22Rv1 (cell line): ENCODE results near the gene ALDH1L1.

ENCODE experiments used
- ZFX ChIP-seq: fragments of 450-650 bp; IDR thresholded peaks from 2 replicates; pipeline ENCODE4 v1.6.1; 2017; ENCODE audit warnings: antibody characterized with exemption, borderline replicate concordance
- TF ChIP-seq, protein P1 (sequence below): fragments of 450-650 bp; IDR thresholded peaks from 2 replicates; pipeline ENCODE4 v1.5.1; 2017; ENCODE audit warnings: mild to moderate bottlenecking

- TF ChIP-seq, protein P1, sequence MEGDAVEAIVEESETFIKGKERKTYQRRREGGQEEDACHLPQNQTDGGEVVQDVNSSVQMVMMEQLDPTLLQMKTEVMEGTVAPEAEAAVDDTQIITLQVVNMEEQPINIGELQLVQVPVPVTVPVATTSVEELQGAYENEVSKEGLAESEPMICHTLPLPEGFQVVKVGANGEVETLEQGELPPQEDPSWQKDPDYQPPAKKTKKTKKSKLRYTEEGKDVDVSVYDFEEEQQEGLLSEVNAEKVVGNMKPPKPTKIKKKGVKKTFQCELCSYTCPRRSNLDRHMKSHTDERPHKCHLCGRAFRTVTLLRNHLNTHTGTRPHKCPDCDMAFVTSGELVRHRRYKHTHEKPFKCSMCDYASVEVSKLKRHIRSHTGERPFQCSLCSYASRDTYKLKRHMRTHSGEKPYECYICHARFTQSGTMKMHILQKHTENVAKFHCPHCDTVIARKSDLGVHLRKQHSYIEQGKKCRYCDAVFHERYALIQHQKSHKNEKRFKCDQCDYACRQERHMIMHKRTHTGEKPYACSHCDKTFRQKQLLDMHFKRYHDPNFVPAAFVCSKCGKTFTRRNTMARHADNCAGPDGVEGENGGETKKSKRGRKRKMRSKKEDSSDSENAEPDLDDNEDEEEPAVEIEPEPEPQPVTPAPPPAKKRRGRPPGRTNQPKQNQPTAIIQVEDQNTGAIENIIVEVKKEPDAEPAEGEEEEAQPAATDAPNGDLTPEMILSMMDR: peak; percentile 82
- no peak for TF ChIP-seq ZFX
Measured at GRCh38 chr3:126134219-126134975, 46.0 kb downstream of the ALDH1L1 start.
